ENCODE measurements around the gene TMEM150C. TPM values are rescaled to one million over a fixed set of nuclear protein-coding genes. Genes with fewer than 3 reads are reported as not detected.
A peak's percentile ranks its signal among the peaks of the same experiment; 100 is the strongest.
"Not testable (repeated sequence)": the region's sequence is repeated elsewhere in the genome, so short reads cannot be mapped to it uniquely, and the experiment has no call there.

TMEM150C gene
- total RNA-seq, 1 experiment from 2014 or later = 0.65 TPM

GRCh38 chr4:82553020-82553419 lies 8.8 kb downstream of the TMEM150C start:
- no peak for DNase-seq
- no peak overlapping the region for H3K27ac ChIP-seq
- H3K4me3 ChIP-seq = no peak overlapping the region
- no peaks in the 10 kb centered on the region for H3K4me1 ChIP-seq
- no peaks in the 10 kb centered on the region for H3K36me3 ChIP-seq
- no peaks in the 10 kb centered on the region for H3K27me3 ChIP-seq
- no peaks in the 10 kb centered on the region; the same call in 1 of the 2 replicates for H3K9me3 ChIP-seq (replicated peaks)

- H3K9me3 ChIP-seq (replicated peaks) = peaks cover 5% of the 10 kb centered on the region; the same call in 1 of the 2 replicates
- no peaks in the 10 kb centered on the region for H3K27me3 ChIP-seq
- DNase-seq = peak in 1 of 2 experiments; percentile 21
- H3K4me1 ChIP-seq = no peaks in the 10 kb centered on the region
- H3K27ac ChIP-seq = no peak overlapping the region
- H3K36me3 ChIP-seq = no peaks in the 10 kb centered on the region
- no peak overlapping the region for H3K4me3 ChIP-seq
Measured at GRCh38 chr4:82551734-82552133, 10.1 kb downstream of the TMEM150C start.

GRCh38 chr4:82547850-82548249 lies 13.9 kb downstream of the TMEM150C start:
- not testable (repeated sequence) for H3K9me3 ChIP-seq (replicated peaks); H3K4me1 ChIP-seq; DNase-seq; H3K27me3 ChIP-seq; H3K4me3 ChIP-seq; H3K36me3 ChIP-seq; H3K27ac ChIP-seq

GRCh38 chr4:82543131-82543530 lies 18.7 kb downstream of the TMEM150C start:
- H3K9me3 ChIP-seq (replicated peaks) = peaks cover 5% of the 10 kb centered on the region; the same call in 1 of the 2 replicates

GRCh38 chr4:82542642-82543041 lies 19.1 kb downstream of the TMEM150C start:
- Histone ChIP-seq H3K27me3 (no peaks in the 10 kb centered on the region), H3K4me3 (no peak overlapping the region), H3K4me1 (no peaks in the 10 kb centered on the region), H3K36me3 (no peaks in the 10 kb centered on the region), H3K9me3 (replicated peaks) (peaks cover 2% of the 10 kb centered on the region; the same call in 1 of the 2 replicates), H3K27ac (no peak overlapping the region)
- no peak for DNase-seq

More at GRCh38 chr4:82543131-82543530, 18.7 kb downstream of the TMEM150C start:
- no peak for DNase-seq
- no peaks in the 10 kb centered on the region for H3K4me1 ChIP-seq
- no peaks in the 10 kb centered on the region for H3K27me3 ChIP-seq
- H3K4me3 ChIP-seq = no peak overlapping the region
- no peak overlapping the region for H3K27ac ChIP-seq
- no peaks in the 10 kb centered on the region for H3K36me3 ChIP-seq

GRCh38 chr4:82529322-82529721 lies 32.5 kb downstream of the TMEM150C start:
- DNase-seq = no peak
- Histone ChIP-seq H3K4me3 (no peak overlapping the region), H3K4me1 (peaks cover 2% of the 10 kb centered on the region), H3K9me3 (replicated peaks) (no peaks in the 10 kb centered on the region), H3K36me3 (no peaks in the 10 kb centered on the region), H3K27ac (no peak overlapping the region), H3K27me3 (no peaks in the 10 kb centered on the region)

- Histone ChIP-seq H3K36me3 (no peaks in the 10 kb centered on the region), H3K27me3 (no peaks in the 10 kb centered on the region), H3K4me3 (no peak overlapping the region), H3K9me3 (replicated peaks) (no peaks in the 10 kb centered on the region), H3K27ac (no peak overlapping the region), H3K4me1 (peaks cover 2% of the 10 kb centered on the region)
- DNase-seq = no peak
Measured at GRCh38 chr4:82528868-82529267, 32.9 kb downstream of the TMEM150C start.

GRCh38 chr4:82528074-82528473 lies 33.7 kb downstream of the TMEM150C start:
- H3K4me1 ChIP-seq = peaks cover 2% of the 10 kb centered on the region
- H3K27me3 ChIP-seq = no peaks in the 10 kb centered on the region
- H3K4me3 ChIP-seq = no peak overlapping the region
- H3K9me3 ChIP-seq (replicated peaks) = no peaks in the 10 kb centered on the region
- H3K27ac ChIP-seq = no peak overlapping the region
- DNase-seq = no peak
- no peaks in the 10 kb centered on the region for H3K36me3 ChIP-seq

- Histone ChIP-seq H3K27ac (no peak overlapping the region), H3K4me3 (no peak overlapping the region), H3K36me3 (no peaks in the 10 kb centered on the region), H3K27me3 (no peaks in the 10 kb centered on the region), H3K4me1 (peaks cover under 1% of the 10 kb centered on the region), H3K9me3 (replicated peaks) (no peaks in the 10 kb centered on the region)
- peak in 1 of 2 experiments; percentile 26 for DNase-seq
Measured at GRCh38 chr4:82525307-82525911, 36.4 kb downstream of the TMEM150C start.

- Histone ChIP-seq H3K4me3 (no peak overlapping the region), H3K27ac (no peak overlapping the region), H3K36me3 (no peaks in the 10 kb centered on the region), H3K9me3 (replicated peaks) (no peaks in the 10 kb centered on the region), H3K27me3 (no peaks in the 10 kb centered on the region), H3K4me1 (no peaks in the 10 kb centered on the region; the same call in 1 of the 2 replicates)
- DNase-seq = no peak
Measured at GRCh38 chr4:82524570-82525152, 37.1 kb downstream of the TMEM150C start.

GRCh38 chr4:82523179-82523578 lies 38.6 kb downstream of the TMEM150C start:
- Histone ChIP-seq H3K27me3 (no peaks in the 10 kb centered on the region), H3K27ac (no peak overlapping the region), H3K36me3 (no peaks in the 10 kb centered on the region), H3K9me3 (replicated peaks) (no peaks in the 10 kb centered on the region), H3K4me3 (no peak overlapping the region), H3K4me1 (no peaks in the 10 kb centered on the region; the same call in 1 of the 2 replicates)
- no peak for DNase-seq

- Histone ChIP-seq H3K9me3 (replicated peaks) (no peaks in the 10 kb centered on the region), H3K4me1 (peaks cover 1% of the 10 kb centered on the region), H3K27ac (no peak overlapping the region), H3K36me3 (no peaks in the 10 kb centered on the region), H3K4me3 (no peak overlapping the region), H3K27me3 (no peaks in the 10 kb centered on the region)
- no peak for DNase-seq
Measured at GRCh38 chr4:82522472-82522871, 39.3 kb downstream of the TMEM150C start.

GRCh38 chr4:82521283-82521682 lies 40.5 kb downstream of the TMEM150C start:
- no peaks in the 10 kb centered on the region for H3K36me3 ChIP-seq
- H3K4me1 ChIP-seq = peaks cover 13% of the 10 kb centered on the region
- DNase-seq = no peak
- H3K27ac ChIP-seq = no peak overlapping the region
- no peak overlapping the region for H3K4me3 ChIP-seq
- no peaks in the 10 kb centered on the region for H3K9me3 ChIP-seq (replicated peaks)
- no peaks in the 10 kb centered on the region for H3K27me3 ChIP-seq

GRCh38 chr4:82519776-82520175 lies 42.0 kb downstream of the TMEM150C start:
- no peaks in the 10 kb centered on the region for H3K27me3 ChIP-seq
- peaks cover 28% of the 10 kb centered on the region for H3K4me1 ChIP-seq
- H3K4me3 ChIP-seq = no peak overlapping the region
- H3K9me3 ChIP-seq (replicated peaks) = no peaks in the 10 kb centered on the region
- DNase-seq = no peak
- no peak overlapping the region for H3K27ac ChIP-seq
- no peaks in the 10 kb centered on the region for H3K36me3 ChIP-seq

- Histone ChIP-seq H3K27me3 (no peaks in the 10 kb centered on the region), H3K27ac (no peak overlapping the region), H3K9me3 (replicated peaks) (no peaks in the 10 kb centered on the region), H3K36me3 (no peaks in the 10 kb centered on the region), H3K4me1 (peaks cover 28% of the 10 kb centered on the region), H3K4me3 (no peak overlapping the region)
- no peak for DNase-seq
Measured at GRCh38 chr4:82519072-82519471, 42.7 kb downstream of the TMEM150C start.

- Histone ChIP-seq H3K36me3 (no peaks in the 10 kb centered on the region), H3K4me1 (peaks cover 28% of the 10 kb centered on the region), H3K9me3 (replicated peaks) (no peaks in the 10 kb centered on the region), H3K4me3 (no peak overlapping the region), H3K27me3 (no peaks in the 10 kb centered on the region), H3K27ac (no peak overlapping the region)
- peak in 1 of 2 experiments; percentile 22 for DNase-seq
Measured at GRCh38 chr4:82517043-82517442, 44.7 kb downstream of the TMEM150C start.

All from SJCRH30 (cell line).